HG03095 (cell line): Measurements from ENCODE around the gene RAB44.
"Not testable (repeated sequence)": the region's sequence is repeated elsewhere in the genome, so short reads cannot be mapped to it uniquely, and the experiment has no call there.

Source experiments
- ATAC-seq: cut with Tn5 transposase; IDR thresholded peaks from one replicate; pipeline ENCODE4 v1.9.1; 2021; ENCODE audit warnings: moderate library complexity; ENCODE audit not compliant: unreplicated experiment

The RAB44 gene

GRCh38 chr6:36712816-36713215, 15.2 kb downstream of the RAB44 start:
- ATAC-seq: no peak

GRCh38 chr6:36713846-36714245, 16.2 kb downstream of the RAB44 start:
- ATAC-seq: no peak

GRCh38 chr6:36714511-36714910, 16.9 kb downstream of the RAB44 start:
- ATAC-seq: no peak

- no peak for ATAC-seq
Observed at GRCh38 chr6:36715469-36715868, 17.8 kb downstream of the RAB44 start.

- no peak for ATAC-seq
Observed at GRCh38 chr6:36716476-36717093, 19.0 kb downstream of the RAB44 start.

GRCh38 chr6:36717231-36717825, 19.7 kb downstream of the RAB44 start:
- ATAC-seq: no peak

- no peak for ATAC-seq
Observed at GRCh38 chr6:36717871-36718540, 20.4 kb downstream of the RAB44 start.

- ATAC-seq: no peak
Observed at GRCh38 chr6:36718560-36718959, 20.9 kb downstream of the RAB44 start.

- ATAC-seq: no peak
Observed at GRCh38 chr6:36719126-36719525, 21.5 kb downstream of the RAB44 start.

- ATAC-seq: no peak
Observed at GRCh38 chr6:36720251-36721141, 22.9 kb downstream of the RAB44 start.

GRCh38 chr6:36721369-36722140, 23.9 kb downstream of the RAB44 start:
- ATAC-seq: no peak

GRCh38 chr6:36722365-36722764, 24.7 kb downstream of the RAB44 start:
- ATAC-seq: no peak

- no peak for ATAC-seq
Observed at GRCh38 chr6:36722879-36723278, 25.3 kb downstream of the RAB44 start.

GRCh38 chr6:36723992-36724391, 26.4 kb downstream of the RAB44 start:
- not testable (repeated sequence) for ATAC-seq

- ATAC-seq: no peak
Observed at GRCh38 chr6:36724514-36725390, 27.1 kb downstream of the RAB44 start.

GRCh38 chr6:36725581-36725980, 28.0 kb downstream of the RAB44 start:
- no peak for ATAC-seq

GRCh38 chr6:36727505-36728021, 29.9 kb downstream of the RAB44 start:
- ATAC-seq: no peak

GRCh38 chr6:36728289-36729160, 30.9 kb downstream of the RAB44 start:
- ATAC-seq: no peak

GRCh38 chr6:36729161-36729524, 31.5 kb downstream of the RAB44 start:
- ATAC-seq: no peak
